ENCODE data around the gene PRRX1.

PRRX1 gene

GRCh38 chr1:170664093-170664827 is at the start of gene PRRX1:
Gene PRRX1 (plus strand): TSS chr1:170664131. CDS start chr1:170664219, 88 bp downstream.
- no peak for DNase-seq (ENCODE audit: low read depth, low spot score)

DNA sequence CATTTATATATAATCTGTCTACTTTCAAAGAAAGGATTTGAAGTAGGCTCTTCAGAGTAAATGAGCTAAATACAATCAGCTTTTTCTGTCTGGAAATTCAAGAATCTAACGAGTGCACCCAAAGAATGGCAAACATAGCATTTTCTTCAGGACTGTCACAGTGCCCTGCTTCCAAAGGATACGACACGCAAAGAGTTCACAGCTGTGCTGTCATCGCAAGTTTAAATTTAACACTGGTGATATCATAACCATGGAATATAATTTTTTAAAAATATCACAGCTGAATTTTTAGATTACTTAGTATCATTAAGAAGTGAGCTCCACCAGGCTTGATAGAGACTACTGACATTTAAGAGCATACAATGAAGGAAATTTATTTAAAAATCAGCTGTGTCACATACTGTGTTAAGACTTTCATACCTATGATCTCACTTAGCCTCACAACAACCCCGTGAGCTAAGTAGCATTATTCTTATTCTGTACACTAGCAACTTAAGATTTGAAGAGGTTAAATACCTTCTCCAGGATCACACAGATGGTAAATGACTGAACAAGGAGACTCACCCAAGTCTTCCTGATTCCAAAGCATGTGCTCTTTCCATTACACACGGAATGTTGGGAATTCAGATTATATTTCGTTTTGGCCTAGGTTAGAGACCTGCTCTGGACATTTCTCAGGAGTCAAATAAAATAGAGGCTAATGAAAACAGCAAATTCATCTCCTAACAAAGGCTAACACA is 46.2 kb upstream of the PRRX1 start:
- no peak for DNase-seq (ENCODE audit: low read depth, low spot score)

DNA sequence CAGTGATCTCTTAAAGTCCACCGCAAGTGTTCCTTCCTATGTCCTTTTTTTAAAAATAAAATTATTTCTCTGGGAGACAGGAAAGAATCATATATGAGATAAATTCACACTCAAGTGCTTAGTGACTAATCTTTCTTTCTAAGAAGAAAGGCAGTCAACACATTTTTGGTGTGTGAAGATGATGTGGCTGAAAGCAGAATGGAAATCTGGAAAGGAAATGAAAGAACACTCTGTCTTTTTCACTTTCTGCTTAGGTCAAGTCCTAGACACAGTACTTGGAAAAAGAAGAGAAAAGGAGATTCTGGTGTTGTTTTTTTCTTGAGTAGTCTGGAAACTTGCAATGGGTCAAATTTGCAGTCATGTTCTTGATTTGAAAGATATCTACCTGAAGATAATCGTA is 45.5 kb upstream of the PRRX1 start:
- DNase-seq (ENCODE audit: low read depth, low spot score): no peak

DNA sequence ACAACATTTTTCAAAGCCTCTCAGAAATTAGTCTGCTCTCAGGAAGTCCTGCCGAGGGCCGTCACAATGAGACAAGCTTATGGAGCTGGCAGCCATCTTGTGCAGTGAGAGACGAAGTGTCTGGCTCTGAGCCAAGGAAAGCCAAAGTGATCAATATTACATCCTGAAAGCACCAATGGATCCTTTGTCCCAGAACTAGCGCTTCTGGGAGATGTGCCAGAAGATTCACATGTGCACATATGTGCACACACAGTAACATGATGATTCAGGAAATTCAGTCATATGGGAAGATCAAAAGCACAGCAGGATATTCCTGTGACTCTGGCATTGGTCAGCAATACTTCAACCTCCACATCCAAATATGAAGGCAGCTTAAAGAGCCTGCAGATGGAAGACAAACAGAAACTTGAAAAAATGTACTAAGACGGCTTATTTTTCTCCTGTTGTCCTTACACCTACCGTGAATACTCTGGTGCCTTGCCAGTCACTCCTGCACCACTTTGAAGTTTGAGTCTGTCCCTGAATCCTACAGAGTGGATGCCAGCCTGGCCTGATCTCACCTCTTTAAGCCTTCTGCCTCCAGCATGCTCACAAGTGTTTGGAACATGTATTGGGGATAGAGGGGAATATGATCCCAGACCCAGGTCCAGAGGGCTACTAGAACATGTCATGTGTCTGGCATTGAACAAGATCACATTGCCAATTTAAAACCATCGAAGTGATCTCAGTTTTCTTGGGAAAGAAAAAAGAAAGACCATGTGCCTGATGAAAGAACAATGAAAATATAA is 44.5 kb upstream of the PRRX1 start:
- no peak for DNase-seq (ENCODE audit: low read depth, low spot score)

GRCh38 chr1:170620164-170620563 is 43.8 kb upstream of the PRRX1 start:
- no peak for DNase-seq (ENCODE audit: low read depth, low spot score)

DNA sequence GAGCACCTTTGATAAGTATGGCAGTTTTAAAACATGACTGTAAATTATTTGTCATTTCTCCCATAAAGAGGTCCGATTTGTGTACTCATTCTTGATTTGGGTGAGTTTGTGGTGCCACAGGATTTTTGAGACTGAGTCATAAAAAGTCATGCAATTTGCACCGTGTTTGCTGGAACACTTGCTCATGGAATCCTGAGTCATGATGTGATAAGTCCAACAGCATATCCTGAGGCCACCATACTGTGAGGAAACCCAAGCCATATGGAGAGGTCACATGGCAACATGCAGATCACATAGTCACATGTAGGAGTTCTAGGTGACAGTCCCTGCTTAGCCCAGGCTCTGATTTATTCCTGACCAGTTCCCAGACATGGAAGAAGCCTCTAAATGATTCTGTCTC is 40.8 kb upstream of the PRRX1 start:
- no peak for DNase-seq (ENCODE audit: low read depth, low spot score)

- no peak for DNase-seq (ENCODE audit: low read depth, low spot score)
Measured at GRCh38 chr1:170624146-170624545, 39.8 kb upstream of the PRRX1 start.

DNA sequence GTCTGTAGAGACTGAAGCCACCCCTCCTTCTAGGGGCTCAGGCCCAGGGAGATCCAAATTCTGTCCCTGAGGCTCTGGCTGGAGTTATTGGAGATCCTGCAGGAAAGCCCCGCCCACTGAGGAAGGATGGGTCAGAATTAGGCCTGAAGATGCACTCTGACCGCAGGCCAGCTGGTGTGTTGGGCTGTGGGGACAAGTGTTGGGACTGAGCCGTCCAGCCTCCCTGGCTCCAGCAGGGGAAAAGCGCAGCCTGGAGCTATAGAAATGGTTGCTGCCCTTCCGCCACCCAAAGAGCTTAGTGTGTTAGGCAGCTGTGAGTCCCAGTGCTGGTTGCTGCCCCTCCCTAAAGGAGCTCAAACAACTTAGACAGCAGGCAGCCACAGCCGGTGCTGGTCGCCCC is 33.0 kb upstream of the PRRX1 start:
- DNase-seq (ENCODE audit: low read depth, low spot score): no peak

DNA sequence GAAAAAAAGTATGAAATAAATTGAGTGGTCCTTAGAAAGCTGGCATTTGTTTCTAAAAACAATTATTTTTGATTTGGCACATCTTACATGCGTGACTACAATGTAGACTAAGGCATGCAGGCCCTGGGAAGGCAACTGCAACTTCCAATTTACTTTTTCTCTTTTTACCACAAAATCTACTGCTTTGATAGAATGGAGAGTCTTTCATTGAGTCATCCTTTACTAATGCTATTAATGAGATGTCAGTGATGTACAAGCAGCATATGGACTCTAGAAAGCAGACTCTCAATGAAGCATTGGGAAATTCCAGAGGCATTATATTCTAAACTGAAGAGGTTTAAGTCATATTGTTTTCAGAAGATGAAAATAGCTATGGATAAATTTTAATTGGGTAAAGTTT is 29.6 kb upstream of the PRRX1 start:
- no peak for DNase-seq (ENCODE audit: low read depth, low spot score)

GRCh38 chr1:170634824-170635410 is 29.0 kb upstream of the PRRX1 start:
- no peak for DNase-seq (ENCODE audit: low read depth, low spot score)

- DNase-seq (ENCODE audit: low read depth, low spot score): no peak
Measured at GRCh38 chr1:170640581-170640980, 23.4 kb upstream of the PRRX1 start.

GRCh38 chr1:170657275-170657853 is 6.6 kb upstream of the PRRX1 start:
- DNase-seq (ENCODE audit: low read depth, low spot score): no peak

GRCh38 chr1:170659399-170660035 is 4.4 kb upstream of the PRRX1 start:
- no peak for DNase-seq (ENCODE audit: low read depth, low spot score)

- DNase-seq (ENCODE audit: low read depth, low spot score): no peak
Measured at GRCh38 chr1:170660281-170660713, 3.6 kb upstream of the PRRX1 start.

- no peak for DNase-seq (ENCODE audit: low read depth, low spot score)
Measured at GRCh38 chr1:170660871-170661645, 2.9 kb upstream of the PRRX1 start.

GRCh38 chr1:170661646-170662411 is 2.1 kb upstream of the PRRX1 start:
- DNase-seq (ENCODE audit: low read depth, low spot score): no peak

DNA sequence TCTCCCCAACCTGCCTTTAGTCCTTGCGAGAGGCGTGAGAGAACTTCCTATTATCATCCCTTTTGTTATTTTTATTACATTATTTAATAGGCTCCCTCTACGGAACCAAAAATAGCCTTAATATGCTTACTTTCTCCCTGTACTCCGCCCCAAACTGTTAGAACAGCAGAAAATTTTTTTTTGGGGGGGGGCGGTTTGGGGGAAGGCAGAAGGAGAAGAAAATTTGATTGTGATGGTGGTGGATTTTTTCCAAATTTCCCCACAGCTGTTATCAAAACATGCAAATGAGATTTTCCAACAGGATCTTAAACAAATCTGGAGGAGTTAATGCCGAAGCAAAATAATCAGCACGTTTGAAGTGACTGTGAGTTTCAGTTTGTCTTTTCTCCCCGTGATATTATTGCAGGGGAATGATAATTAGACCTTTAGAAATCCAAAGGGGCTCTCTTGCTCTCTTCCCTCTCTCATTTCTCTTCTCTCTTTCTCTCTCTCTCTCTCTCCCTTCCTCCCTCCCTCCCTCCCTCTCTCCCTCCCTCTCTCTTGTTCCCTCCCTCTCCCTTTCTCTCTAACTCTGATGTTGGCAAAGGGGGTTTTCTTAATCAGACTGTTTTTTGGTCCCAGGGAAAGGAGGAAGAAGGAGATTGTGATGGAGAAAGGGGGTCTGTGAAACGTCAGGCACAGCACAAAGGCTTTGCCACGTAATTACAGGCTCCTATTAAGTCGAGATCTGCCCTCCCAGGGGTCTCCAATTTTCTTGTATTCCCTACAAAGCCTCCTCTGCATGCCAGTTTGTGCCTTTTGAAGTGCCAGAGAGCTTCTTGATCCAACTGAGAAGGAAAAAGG is 1.1 kb upstream of the PRRX1 start:
- no peak for DNase-seq (ENCODE audit: low read depth, low spot score)

- DNase-seq (ENCODE audit: low read depth, low spot score): no peak
Measured at GRCh38 chr1:170663404-170664092, 383 bp upstream of the PRRX1 start.
